Stimulated activated CD8-positive, alpha-beta memory T cell treated with anti-CD3 and anti-CD28 coated beads, Interleukin-4, amount 100 ng/mL, for 24 hours (primary cell): ENCODE data around the gene BPGM.
"Not testable (repeated sequence)": the region's sequence is repeated elsewhere in the genome, so short reads cannot be mapped to it uniquely, and the experiment has no call there.

Experiments
- DNase-seq: peaks from one replicate; pipeline ENCODE4 v3.0.0-alpha.2; 2020; ENCODE audit warnings: low read depth

Gene BPGM

GRCh38 chr7:134665045-134665444 is 18.4 kb downstream of the BPGM start:
- DNase-seq, result not testable (repeated sequence)

DNA sequence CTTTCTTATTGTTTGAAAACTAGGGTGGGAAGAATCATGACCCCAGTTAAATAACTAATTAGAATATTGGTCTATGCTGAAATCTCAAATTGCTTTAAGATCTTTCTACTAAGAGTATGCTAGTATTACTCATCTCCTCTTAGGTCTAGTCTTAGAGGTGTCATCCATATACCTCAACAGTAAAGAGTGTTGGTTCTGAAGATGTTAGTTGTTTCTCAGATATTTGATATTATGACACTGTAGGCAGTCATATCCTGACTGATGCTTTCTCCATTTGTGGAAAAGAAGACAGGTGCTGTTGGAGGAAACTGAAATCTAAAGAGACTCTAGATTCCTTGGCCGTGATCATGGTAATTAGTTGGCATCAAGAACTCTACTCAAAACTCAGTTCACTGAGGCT is 21.2 kb downstream of the BPGM start:
- no peak for DNase-seq

GRCh38 chr7:134669388-134669787 is 22.7 kb downstream of the BPGM start:
- DNase-seq, result no peak

DNA sequence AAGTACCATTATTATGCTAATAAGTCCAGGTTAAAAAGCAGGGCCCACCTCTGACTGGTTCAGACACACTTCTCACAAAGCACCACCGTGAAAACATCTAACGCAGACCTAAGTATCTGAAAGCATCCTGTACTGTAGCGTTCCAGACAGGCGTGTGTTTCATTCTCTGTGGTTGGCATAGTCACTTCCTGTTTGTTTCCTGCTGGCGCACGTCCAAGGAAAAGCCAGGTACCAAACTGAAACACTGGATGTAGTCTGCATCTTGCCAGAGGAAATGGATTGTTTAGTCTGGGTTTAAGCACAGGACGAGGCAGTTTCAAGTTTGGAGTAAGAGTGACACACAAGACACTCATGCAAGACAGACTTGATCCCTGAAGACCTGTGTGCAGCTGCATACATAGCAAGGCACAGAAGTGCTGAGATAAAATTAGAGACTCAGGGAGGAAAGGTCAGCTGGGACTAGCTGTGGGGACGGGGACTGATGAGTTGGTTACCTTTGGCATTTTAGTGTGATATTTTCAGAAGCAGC is 23.3 kb downstream of the BPGM start:
- peak; percentile 49 for DNase-seq

- no peak for DNase-seq
These were observed 25.0 kb downstream of the BPGM start for GRCh38 chr7:134671609-134672008.

DNA sequence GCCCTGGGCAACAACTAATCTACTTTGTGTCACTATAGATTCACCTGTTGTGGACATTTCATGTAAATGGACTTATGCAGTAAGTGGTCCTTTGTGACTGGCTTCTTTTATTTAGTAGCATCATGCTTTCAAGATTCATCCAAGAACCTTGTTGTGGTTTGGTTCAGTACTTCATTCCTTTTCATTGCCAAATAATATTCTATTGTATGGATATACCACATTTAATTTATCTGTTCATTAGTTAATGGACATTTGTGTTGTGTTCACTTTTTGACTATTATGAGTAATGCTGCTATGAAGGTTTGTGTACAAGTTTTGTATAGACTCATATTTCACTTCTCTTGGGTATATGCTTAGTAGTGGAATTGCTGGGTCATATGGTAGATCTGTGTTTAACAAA is 27.8 kb downstream of the BPGM start:
- no peak for DNase-seq

DNA sequence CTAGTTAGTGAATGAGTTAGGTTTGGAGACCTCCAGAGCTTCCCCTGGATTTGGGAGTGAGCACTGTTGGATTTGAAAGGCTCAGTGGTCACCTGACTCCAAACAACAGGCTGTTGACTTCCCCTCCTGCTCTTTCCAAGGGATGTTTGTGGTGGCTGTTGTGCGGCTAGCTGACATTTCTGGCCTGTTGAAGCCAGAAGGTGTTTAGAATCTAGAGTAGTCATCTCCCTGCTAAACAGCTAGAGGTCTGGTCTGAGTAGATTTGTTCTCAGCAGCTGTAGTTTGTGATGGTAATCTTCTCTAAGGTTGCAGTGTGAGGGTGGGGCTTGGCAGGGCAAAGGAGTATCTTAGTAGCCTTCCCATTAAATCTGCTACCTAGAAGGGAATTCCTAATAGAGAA is 30.1 kb downstream of the BPGM start:
- no peak for DNase-seq

DNA sequence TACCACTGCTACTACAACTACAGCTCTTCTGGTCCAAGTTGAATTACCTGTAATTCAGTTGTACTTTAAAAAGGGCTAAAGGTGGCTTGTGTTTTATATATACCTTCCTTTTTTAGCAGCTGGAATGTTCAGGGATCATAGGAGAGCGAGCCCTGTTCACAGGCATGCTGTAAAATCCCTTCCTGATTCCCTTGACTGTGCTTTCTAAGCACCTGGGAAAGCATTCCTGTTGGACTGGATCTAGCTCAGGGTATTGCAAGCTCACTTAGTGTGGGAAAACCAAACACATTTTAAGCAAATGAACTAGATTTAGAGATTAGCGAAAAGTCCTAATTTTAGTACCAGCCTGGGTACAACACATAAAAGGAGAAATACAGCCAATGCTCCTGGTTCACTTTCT is 31.5 kb downstream of the BPGM start:
- no peak for DNase-seq

GRCh38 chr7:134679006-134679405 is 32.4 kb downstream of the BPGM start:
- DNase-seq, result no peak

DNA sequence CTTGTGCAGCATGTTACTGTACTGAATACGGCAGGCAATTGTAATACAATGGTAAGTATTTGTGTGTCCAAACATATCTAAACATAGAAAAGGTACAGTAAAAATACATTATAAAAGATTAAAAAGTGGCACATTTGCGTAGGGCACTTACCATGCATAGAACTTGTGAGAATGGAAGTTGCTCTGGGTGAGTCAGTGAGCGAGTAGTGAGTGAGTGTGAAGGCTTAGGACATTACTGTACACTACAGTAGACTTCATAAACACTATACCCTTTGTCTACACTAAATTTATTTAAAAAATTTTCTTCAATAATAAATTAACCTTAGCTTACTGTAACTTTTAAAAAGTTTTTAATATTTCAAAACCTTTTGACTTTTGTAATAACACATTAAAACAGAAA is 37.5 kb downstream of the BPGM start:
- no peak for DNase-seq

GRCh38 chr7:134685250-134685649 is 38.6 kb downstream of the BPGM start:
- no peak for DNase-seq

- no peak for DNase-seq
These were observed 40.1 kb downstream of the BPGM start for GRCh38 chr7:134686786-134687185.

- not testable (repeated sequence) for DNase-seq
These were observed 42.9 kb downstream of the BPGM start for GRCh38 chr7:134689550-134689949.

DNA sequence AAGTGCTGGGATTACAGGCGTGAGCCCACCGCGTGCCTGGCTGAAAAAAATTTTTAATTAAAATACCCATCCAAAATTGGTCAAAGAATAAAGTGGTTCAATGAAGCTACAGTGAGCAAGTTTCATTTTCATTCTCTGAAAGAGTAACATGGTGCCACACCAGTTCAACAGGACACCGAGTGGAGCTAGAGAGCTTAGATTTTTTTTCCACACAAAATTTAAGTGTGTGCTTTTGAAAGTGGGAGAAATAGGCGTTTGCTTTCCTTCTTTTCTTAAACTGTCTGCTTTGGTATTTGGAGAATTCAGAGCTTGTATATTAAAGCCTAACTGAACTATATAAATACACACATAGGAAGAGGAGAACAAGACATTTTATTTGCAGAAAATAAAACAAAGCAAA is 43.4 kb downstream of the BPGM start:
- no peak for DNase-seq

DNA sequence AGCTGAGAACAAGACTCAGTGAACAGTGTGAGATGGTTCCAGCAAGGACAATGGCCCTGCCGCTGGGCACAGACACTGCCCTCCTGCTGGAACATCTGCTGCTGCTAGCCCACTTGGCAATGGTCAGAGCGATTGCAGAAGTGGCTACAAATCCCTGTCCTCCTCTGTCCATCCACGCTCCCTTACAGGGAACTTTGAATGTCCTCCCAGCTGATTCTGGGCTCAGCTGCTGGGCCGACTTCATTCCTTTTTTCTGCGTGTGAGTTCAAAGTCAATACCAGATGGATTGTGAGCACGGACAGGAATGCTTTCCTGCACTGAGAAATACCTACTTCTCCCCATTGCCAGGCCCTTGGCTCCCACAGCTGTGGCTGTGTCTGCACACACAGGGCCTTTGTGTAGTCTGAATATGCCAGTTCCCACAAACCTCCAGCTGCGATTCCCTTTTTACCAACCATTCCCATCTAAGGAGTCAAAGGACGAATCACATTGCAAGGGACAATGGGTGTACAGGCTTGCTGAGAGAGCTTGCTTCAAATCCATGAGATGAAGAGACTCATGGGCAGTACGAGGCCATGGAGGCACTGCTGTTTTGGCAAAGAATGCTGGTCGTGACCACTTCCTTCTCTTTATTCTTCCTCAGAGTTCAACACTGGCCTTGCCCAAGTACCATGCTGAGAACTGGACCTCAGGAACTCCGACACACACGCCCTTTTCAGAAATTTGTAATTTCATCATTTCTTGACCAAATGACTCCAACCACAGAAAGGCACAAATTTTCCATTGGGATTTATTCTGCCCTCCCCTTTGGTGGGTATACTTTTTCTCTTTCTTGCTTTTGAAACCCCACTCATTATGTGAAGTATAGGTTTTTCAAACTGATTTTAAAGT is 44.2 kb downstream of the BPGM start:
- no peak for DNase-seq

DNA sequence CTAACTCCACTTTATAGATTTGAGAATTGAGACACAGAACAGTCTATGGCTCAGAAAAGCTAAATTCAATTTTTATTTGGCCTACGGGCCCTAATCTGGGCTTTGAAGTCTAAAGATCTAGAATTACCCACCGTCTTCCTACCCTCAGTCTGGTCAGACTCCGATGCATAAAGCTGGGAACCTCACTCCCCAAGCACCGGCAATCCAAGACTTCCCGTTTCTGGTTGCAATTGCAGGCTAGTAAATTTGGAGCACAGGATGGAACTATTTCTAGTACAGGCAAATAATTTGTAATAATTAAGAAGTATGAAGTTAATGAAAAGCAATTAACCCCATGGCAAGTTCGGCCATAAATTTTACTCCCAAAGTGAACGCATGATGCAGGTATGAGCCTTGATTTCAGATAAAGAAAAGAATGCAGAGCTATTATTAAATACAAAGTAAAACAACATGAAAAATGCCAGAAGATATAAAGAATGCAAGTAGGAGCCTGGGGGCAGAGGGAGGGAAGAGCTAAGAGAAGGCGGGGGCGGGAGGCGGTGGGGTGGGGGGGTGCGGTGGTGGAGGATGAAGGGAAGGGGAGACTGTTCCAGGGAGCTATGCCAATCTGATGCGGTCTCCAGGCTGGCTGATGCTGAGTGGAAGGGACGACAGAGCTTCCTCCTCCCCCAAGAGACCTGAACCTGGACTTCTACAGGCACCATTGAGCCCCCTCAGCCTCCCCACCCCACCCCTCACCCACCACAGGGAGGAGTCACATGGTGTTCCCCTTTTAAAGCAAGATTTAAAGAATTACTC is 45.1 kb downstream of the BPGM start:
- DNase-seq, result no peak

GRCh38 chr7:134692344-134692705 is 45.7 kb downstream of the BPGM start:
- no peak for DNase-seq

DNA sequence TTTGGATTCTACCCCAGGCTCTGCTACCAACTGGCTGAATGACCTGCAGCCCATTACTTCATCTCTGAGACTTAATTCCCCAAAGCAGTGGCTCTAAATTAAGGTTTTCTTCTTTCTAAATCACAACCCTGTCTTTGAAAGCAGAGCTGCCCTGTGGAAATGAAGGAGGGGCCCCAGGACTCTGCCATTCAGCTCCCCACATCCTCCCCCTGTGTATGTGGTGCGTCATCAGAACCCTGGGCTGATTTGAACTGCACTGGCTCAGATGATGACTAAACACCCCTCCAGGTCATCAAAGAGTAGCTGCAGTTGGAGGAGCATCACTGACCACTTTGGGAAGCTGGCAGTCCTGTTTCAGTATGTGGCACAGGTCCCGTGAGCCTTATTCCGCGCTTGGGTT is 46.6 kb downstream of the BPGM start:
- DNase-seq, result no peak

DNA sequence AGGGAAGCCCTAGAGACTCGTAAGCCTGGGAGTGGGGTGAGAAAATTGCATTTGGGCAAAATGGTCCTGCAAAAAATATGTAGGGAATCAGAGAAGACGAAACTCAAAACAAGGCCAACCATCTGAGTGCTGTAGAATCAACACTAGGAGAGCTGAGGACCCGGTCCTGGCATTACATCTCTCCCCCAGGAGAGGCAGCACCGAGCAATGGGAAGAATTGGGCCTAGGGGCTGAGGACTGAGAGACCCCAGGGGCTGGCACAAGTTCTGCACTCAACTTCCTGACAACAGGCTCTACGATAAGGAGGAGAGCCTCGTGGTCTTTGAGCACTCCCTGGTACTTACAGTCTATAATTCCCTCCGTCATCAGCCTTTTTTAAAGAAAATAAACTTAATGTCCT is 47.6 kb downstream of the BPGM start:
- no peak for DNase-seq

DNA sequence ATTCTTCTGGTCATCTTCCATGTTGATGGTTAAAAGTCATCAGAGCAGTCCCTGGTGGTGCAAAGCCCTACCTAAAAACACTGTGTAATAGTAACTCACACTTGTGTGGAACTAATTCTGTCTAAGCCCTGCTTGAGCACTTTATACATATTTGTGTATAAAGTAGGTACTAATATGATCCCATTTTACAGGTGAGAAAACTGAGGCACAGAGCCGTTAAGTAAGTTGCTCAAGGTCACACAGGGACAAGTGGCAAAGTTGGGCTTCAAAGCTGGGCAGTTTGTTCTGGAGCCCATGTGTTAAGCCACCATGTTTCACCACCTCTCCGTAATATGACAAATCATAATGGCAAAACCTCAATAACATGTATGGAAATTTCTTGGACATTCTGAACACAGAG is 48.1 kb downstream of the BPGM start:
- no peak for DNase-seq

DNA sequence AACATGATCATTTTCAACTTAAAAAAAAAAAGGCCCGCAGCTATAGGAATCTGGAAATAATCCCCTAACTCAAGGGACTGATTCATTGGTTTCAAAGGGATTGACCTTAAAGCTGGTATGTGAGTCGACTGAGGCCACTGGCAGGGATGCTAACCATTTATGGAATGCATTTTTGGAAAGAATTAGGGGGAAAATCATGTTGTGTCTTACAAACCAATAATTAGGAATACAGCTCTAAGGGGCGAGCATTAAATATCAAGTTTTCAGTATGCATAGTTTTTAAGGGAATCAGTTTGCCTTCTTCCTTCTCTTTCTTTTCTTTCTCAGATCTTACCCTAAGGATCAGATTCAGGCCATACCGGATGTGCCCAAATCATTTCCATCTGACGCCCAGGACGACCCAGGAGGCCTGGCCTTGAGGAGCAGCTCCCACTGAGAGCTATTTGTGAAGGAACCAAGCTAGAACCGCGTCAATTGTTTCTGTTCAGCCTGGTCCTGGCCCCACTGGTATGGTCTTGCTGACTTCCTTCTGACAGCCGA is 48.7 kb downstream of the BPGM start:
- no peak for DNase-seq

DNA sequence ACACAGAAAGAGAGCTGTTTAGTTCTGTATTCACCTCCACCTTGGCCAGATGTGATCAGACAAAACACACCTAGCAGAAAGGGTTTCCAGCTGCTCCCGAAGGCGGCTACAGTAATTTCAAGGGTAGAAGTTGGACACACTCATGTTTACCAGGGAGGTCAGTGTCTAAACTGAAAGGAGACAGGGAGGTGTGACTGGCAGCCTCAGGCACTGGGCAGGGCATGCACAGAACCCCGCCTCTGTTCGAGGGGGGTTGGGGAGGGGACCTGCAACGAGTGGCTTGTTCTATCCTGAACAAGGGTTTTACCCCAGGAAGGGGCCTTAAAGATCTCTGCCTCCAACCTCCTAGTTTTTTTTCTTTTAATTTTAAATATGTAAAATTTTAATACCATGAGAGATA is 49.6 kb downstream of the BPGM start:
- DNase-seq, result no peak
